Sigmoid colon (tissue), 7 donors: Measurements from ENCODE around the gene ACSL5. TPM values are rescaled to one million over a fixed set of nuclear protein-coding genes. Genes with fewer than 3 reads are reported as not detected.

Experiments
- DNase-seq: peaks from one replicate; pipeline ENCODE4 v3.0.0-alpha.2; 2019
- H3K27ac ChIP-seq, 4 donors: fragments of 200-600 bp; sonication (generic); one replicate each; pipeline ENCODE4 v1.5.1; 2016 to 2019; ENCODE audit warnings: mild to moderate bottlenecking in 1 of 4
- H3K27me3 ChIP-seq, 3 donors: fragments of 200-600 bp; sonication (generic); one replicate each; pipeline ENCODE4 v1.5.1; 2019; ENCODE audit warnings: mild to moderate bottlenecking in 1 of 3
- H3K36me3 ChIP-seq, 4 donors: fragments of 200-600 bp; sonication (generic); one replicate each; pipeline ENCODE4 v1.5.1; 2016 to 2019
- H3K4me1 ChIP-seq, 4 donors: fragments of 200-600 bp; sonication (generic); one replicate each; pipeline ENCODE4 v1.5.1; 2017 to 2019
- H3K4me3 ChIP-seq, 4 donors: fragments of 200-600 bp; sonication (generic); one replicate each; pipeline ENCODE4 v1.5.1; 2017 to 2019; ENCODE audit warnings: mild to moderate bottlenecking in 2 of 4, moderate library complexity in 1 of 4
- H3K9me3 ChIP-seq, 4 donors: fragments of 200-600 bp in 3 of 4; sonication (generic) in 3 of 4; one replicate each; pipeline versions ENCODE4 v1.5.1 to v1.6.1; 2013 to 2019
- CTCF ChIP-seq, 4 experiments: fragments of 450-650 bp in 3 of 4; fragments of 200-600 bp in 1 of 4; IDR thresholded peaks; one replicate each; pipeline ENCODE4 v1.5.1; 2016 to 2019; ENCODE audit warnings: antibody characterized with exemption in 4 of 4, mild to moderate bottlenecking in 3 of 4, moderate library complexity in 2 of 4
- EP300 ChIP-seq, 4 donors: sonication (generic); formaldehyde crosslinking; IDR thresholded peaks; one replicate each; pipeline ENCODE4 v1.6.1; 2017; ENCODE audit warnings: antibody characterized with exemption in 4 of 4
- POLR2A ChIP-seq, 2 donors: fragments of 450-650 bp; IDR thresholded peaks; one replicate each; pipeline ENCODE4 v1.6.1; 2016; ENCODE audit warnings: antibody characterized with exemption in 2 of 2, mild to moderate bottlenecking in 2 of 2, moderate library complexity in 2 of 2
- POLR2AphosphoS5 ChIP-seq, 4 donors: sonication (generic); formaldehyde crosslinking; IDR thresholded peaks; one replicate each; pipeline ENCODE4 v1.6.1; 2017; ENCODE audit warnings: antibody characterized with exemption in 4 of 4
- WGBS, 2 donors: extraction: QIAGEN DNeasy Blood & Tissue Kit; methylation state at CpG; one replicate each; pipeline ENCODE4 v1.1.7; 2013; 5-methylcytosine and 5-hydroxymethylcytosine counted together
- intact Hi-C: fragments of 100-400 bp; cut with DNase I; formaldehyde crosslinking; loops from one replicate; pipeline ENCODE4 v1.15.1; 2023
- polyA plus RNA-seq, 3 donors: library from polyadenylated mRNA; stranded (reverse); fragments of 200-250 nt; gene quantifications; one replicate each; pipeline ENCODE4 v1.2.3, GENCODE V29; 2013
- total RNA-seq, 4 donors: library from RNA; depleted of rRNA; stranded (reverse); fragments of >200 nt; gene quantifications; one replicate each; pipeline ENCODE4 v1.1.0, GENCODE V29; 2016
- donor health status: healthy with polysubstance abuse.
- donor health status: Bipolar disorder and iron deficiency.
- donor health status: healthy.

ACSL5 gene
- total and polyA plus RNA-seq, 7 donors: 5.3 to 96.8 (median 9.4) TPM

- TF ChIP-seq EP300 (IDR thresholded peaks at IDR 0.05) (no peak), POLR2AphosphoS5 (IDR thresholded peaks at IDR 0.05) (no peak), POLR2A (IDR thresholded peaks at IDR 0.05) (no peak), CTCF (IDR thresholded peaks at IDR 0.05) (no peak)
- WGBS, 2 donors: 93 to 95% methylated on average over 3 of the region's 3 CpGs
These were observed 91.5 kb downstream of the ACSL5 start for GRCh38 chr10:112465299-112465883.

GRCh38 chr10:112466802-112467201, 92.9 kb downstream of the ACSL5 start:
- H3K4me3 ChIP-seq: no peak overlapping the region
- H3K27me3 ChIP-seq: no peaks in the 10 kb centered on the region
- 84 to 91% methylated on average over 3 of the region's 3 CpGs for WGBS, 2 donors
- no peak for DNase-seq
- H3K36me3 ChIP-seq: peaks cover 0 to 32% (median 8%) of the 10 kb centered on the region in 4 donors
- H3K9me3 ChIP-seq: no peaks in the 10 kb centered on the region
- no peak for TF ChIP-seq POLR2A (IDR thresholded peaks at IDR 0.05)
- no peak for TF ChIP-seq EP300 (IDR thresholded peaks at IDR 0.05)
- no peak for TF ChIP-seq POLR2AphosphoS5 (IDR thresholded peaks at IDR 0.05)
- H3K27ac ChIP-seq: no peak overlapping the region
- intact Hi-C loops: no loop called here
- peaks cover 0 to 4% (median 0%) of the 10 kb centered on the region in 4 donors for H3K4me1 ChIP-seq

More at GRCh38 chr10:112465299-112465883, 91.5 kb downstream of the ACSL5 start:
- no peak overlapping the region for H3K4me3 ChIP-seq
- peaks cover 0 to 42% (median 8%) of the 10 kb centered on the region in 4 donors for H3K36me3 ChIP-seq
- no peak for DNase-seq
- H3K9me3 ChIP-seq: no peaks in the 10 kb centered on the region
- no peaks in the 10 kb centered on the region for H3K4me1 ChIP-seq
- H3K27ac ChIP-seq: no peak overlapping the region
- no peaks in the 10 kb centered on the region for H3K27me3 ChIP-seq
- intact Hi-C loops: no loop called here

- WGBS, 2 donors: 93 to 94% methylated on average over 1 of the region's 1 CpG
- H3K4me1 ChIP-seq: peaks cover 0 to 9% (median 0%) of the 10 kb centered on the region in 4 donors
- H3K9me3 ChIP-seq: no peaks in the 10 kb centered on the region
- DNase-seq: no peak
- peaks cover 0 to 32% (median 8%) of the 10 kb centered on the region in 4 donors for H3K36me3 ChIP-seq
- no peak overlapping the region for H3K27ac ChIP-seq
- H3K27me3 ChIP-seq: no peaks in the 10 kb centered on the region
- TF ChIP-seq CTCF (IDR thresholded peaks at IDR 0.05): no peak
- no peak for TF ChIP-seq POLR2A (IDR thresholded peaks at IDR 0.05)
- no peak for TF ChIP-seq POLR2AphosphoS5 (IDR thresholded peaks at IDR 0.05)
- no peak for TF ChIP-seq EP300 (IDR thresholded peaks at IDR 0.05)
- intact Hi-C loops: no loop called here
- H3K4me3 ChIP-seq: no peak overlapping the region
These were observed 93.7 kb downstream of the ACSL5 start for GRCh38 chr10:112467541-112468075.

- WGBS, 2 donors: 6 to 24% methylated on average over 4 of the region's 4 CpGs
- TF ChIP-seq EP300 (IDR thresholded peaks at IDR 0.05) (no peak), CTCF (IDR thresholded peaks at IDR 0.05) (peak; percentile 22 to 64 (median 51)), POLR2A (IDR thresholded peaks at IDR 0.05) (no peak)
- Histone ChIP-seq H3K9me3 (no peaks in the 10 kb centered on the region), H3K27me3 (no peaks in the 10 kb centered on the region), H3K36me3 (peaks cover 0 to 8% (median 0%) of the 10 kb centered on the region in 4 donors), H3K27ac (no peak overlapping the region), H3K4me3 (no peak overlapping the region), H3K4me1 (peaks cover 0 to 9% (median 0%) of the 10 kb centered on the region in 4 donors)
- intact Hi-C loops: no loop called here
- DNase-seq: no peak
These were observed 98.1 kb downstream of the ACSL5 start for GRCh38 chr10:112471878-112472487.

- no peak for DNase-seq
- 32 to 65% methylated on average over 3 of the region's 3 CpGs for WGBS, 2 donors
- TF ChIP-seq POLR2AphosphoS5 (IDR thresholded peaks at IDR 0.05): no peak
- no peak for TF ChIP-seq POLR2A (IDR thresholded peaks at IDR 0.05)
- peak in 1 of 4 experiments; percentile 14 for TF ChIP-seq CTCF (IDR thresholded peaks at IDR 0.05)
- H3K9me3 ChIP-seq: no peaks in the 10 kb centered on the region
- intact Hi-C loops: loop anchor here (5.0 kb wide), 1 partner anchor 912 kb away; no protein-coding TSS in a partner anchor
- no peaks in the 10 kb centered on the region for H3K36me3 ChIP-seq
- H3K4me3 ChIP-seq: no peak overlapping the region
- H3K4me1 ChIP-seq: peaks cover 0 to 9% (median 0%) of the 10 kb centered on the region in 4 donors
- H3K27me3 ChIP-seq: no peaks in the 10 kb centered on the region
- no peak overlapping the region for H3K27ac ChIP-seq
These were observed 101.8 kb downstream of the ACSL5 start for GRCh38 chr10:112475575-112476218.
